ENCODE measurements around the gene TMEM43. TPM values are rescaled to one million over a fixed set of nuclear protein-coding genes. Genes with fewer than 3 reads are reported as not detected.
A peak's percentile ranks its signal among the peaks of the same experiment; 100 is the strongest.
"Not testable (repeated sequence)": the region's sequence is repeated elsewhere in the genome, so short reads cannot be mapped to it uniquely, and the experiment has no call there.

TMEM43 gene
- 10 to 100 TPM; 50.8 to 52.4 TPM for total RNA-seq
- polyA plus RNA-seq = 10 to 100 TPM; 45.6 to 65.0 (median 56.0) TPM
- 47.2 to 128 (median 82.9) reads per million in 6 experiments for total RNA-seq

DNA sequence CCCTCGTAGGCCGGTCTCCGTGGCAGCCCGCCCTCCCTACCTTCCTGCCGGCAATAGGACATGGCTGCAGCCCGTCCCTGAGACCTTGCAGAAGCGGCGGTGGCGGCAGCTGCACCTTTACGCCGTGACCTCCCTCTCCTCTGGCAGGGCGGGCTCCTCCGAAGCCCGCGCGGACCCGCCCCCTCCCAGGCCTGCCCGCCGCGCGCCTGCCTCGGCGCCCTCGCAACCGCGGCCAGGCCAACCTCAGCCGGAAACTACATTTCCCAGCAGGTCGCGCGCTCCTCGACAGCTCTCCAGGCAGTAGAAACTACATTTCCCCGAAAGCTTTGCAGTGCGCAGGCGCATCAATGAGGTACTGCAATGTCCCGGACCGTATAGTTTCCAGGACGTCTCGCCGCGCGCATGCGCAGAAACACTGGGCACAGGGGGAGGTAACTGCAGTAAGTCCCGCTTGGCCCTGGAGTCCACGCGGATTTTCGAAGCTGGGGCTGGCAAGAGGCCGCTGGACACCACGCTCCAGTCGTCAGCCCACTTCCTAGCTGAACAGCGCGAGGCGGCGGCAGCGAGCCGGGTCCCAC lies at the start of gene TMEM43, which contains the start of gene CHCHD4:
TMEM43 (plus strand) TSS at position 438 of the 578 bp plus-strand sequence. CDS start 142 bp downstream, outside the sequence.
CHCHD4 (minus strand) TSS at position 256 of the 578 bp plus-strand sequence; CDS start at position 62, 194 bp downstream.
- Mint-ChIP-seq H3K27me3 (no peaks in the 10 kb centered on the region), H3K27ac (peak within 1 kb of the TSS; percentile 87 to 98 (median 96)), H3K9me3 (no peaks in the 10 kb centered on the region), H3K4me3 (peak within 1 kb of the TSS; percentile 92 to 97 (median 95)), H3K4me1 (peaks cover 37 to 76% (median 64%) of the 10 kb centered on the region in 4 donors), H3K36me3 (peaks cover 0 to 37% (median 11%) of the 10 kb centered on the region in 3 donors)
- POLR2A ChIA-PET = interaction anchor here (0.9 to 7.7 kb wide), 16 partner anchors 8 to 1283 kb away, joined by 3 to 124 read pairs (median 4); partner anchors contain the start of genes CCDC174, LSM3, RPL32 and XPC
- DNase-seq (peak; percentile 96 to 100 (median 98)), ATAC-seq (peak; percentile 88 to 92)

GRCh38 chr3:14075233-14075632 lies 49.6 kb upstream of the TMEM43 start:
- H3K4me1 Mint-ChIP-seq, H3K27ac Mint-ChIP-seq, DNase-seq, ATAC-seq, H3K36me3 Mint-ChIP-seq, POLR2A ChIA-PET, H3K4me3 Mint-ChIP-seq: not testable (repeated sequence)
- H3K9me3 Mint-ChIP-seq = peaks cover 0 to 20% (median 7%) of the 10 kb centered on the region in 9 donors
- H3K27me3 Mint-ChIP-seq = peaks cover 0 to 19% (median 3%) of the 10 kb centered on the region in 5 donors

DNA sequence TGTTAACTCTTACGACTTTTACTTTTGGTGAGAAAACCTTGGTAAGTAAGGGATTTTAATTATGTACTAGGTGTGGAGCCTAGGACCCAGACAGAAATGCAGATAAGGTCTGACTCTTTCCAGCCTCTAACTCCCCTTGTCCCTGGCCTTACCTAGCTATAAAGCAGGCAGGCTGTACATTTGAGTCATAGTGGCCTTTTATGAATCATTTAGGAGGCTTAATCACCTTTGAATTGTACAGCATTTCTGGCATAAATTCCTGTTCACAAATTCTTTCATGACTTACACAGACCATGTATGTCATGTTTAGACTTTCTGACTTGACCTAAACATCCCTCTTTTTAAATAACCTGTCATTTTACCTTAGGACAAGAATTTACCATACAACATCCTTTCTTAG lies 47.5 kb upstream of the TMEM43 start:
- Mint-ChIP-seq H3K36me3 (peaks cover 0 to 9% (median 6%) of the 10 kb centered on the region in 3 donors), H3K9me3 (peaks cover 0 to 16% (median 7%) of the 10 kb centered on the region in 9 donors), H3K27ac (no peak overlapping the region), H3K4me3 (no peak overlapping the region), H3K4me1 (peaks cover 0 to under 1% (median 0%) of the 10 kb centered on the region in 4 donors), H3K27me3 (peaks cover 0 to 11% (median 3%) of the 10 kb centered on the region in 5 donors)
- DNase-seq (no peak), ATAC-seq (no peak)
- POLR2A ChIA-PET = no interaction called here

DNA sequence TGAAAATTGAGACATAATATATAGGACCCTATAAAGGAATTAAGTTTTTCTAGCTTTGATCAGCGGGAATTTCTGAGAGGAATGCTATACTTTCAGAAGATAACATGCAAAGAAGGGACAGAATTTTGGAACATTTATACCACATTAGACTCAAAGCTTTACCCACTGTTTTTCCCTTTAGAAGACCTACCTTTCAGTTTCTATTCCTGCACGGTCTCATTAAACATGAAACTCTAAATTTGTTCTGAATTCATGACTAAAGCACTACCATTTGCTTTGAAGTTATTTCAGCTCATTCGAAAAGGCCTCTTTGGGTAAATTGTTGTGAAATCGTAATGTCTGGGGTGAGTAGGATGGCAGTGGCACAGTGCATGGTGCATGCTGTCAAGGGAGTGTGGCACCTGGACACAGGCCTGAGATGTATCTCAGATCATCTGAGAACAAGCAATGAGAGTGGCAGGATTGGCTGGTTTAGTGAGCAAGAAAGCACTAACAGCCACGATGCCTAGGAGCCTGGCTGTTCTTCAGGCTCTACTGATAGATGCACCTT lies 42.7 kb upstream of the TMEM43 start:
- Mint-ChIP-seq H3K9me3 (peaks cover 1 to 22% (median 7%) of the 10 kb centered on the region in 9 donors), H3K27me3 (peaks cover 2 to 11% (median 6%) of the 10 kb centered on the region in 5 donors), H3K4me1 (peaks cover 0 to 2% (median 0%) of the 10 kb centered on the region in 4 donors), H3K4me3 (no peak overlapping the region), H3K36me3 (peaks cover 0 to 15% (median 7%) of the 10 kb centered on the region in 3 donors), H3K27ac (no peak overlapping the region)
- no peak for DNase-seq
- POLR2A ChIA-PET = no interaction called here
- ATAC-seq = no peak

DNA sequence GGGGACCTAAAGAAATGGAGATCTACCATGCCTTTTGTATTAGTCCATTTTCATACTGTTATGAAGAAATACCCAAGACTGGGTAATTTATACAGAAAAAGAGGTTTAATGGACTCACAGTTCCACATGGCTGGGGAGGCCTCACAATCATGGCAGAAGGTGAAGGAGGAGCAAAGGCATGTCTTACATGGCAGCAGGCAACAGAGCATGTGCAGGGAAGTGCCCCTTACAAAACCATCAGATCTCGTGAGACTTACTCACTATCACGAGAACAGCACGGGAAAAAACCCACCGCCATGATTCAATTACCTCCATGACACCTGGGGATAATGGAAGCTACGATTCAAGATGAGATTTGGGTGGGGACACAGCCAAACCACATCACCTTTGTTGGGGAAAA lies 37.4 kb upstream of the TMEM43 start:
- H3K4me3 Mint-ChIP-seq, H3K27ac Mint-ChIP-seq, H3K4me1 Mint-ChIP-seq, ATAC-seq, DNase-seq, POLR2A ChIA-PET: not testable (repeated sequence)
- Mint-ChIP-seq H3K9me3 (peaks cover 3 to 27% (median 21%) of the 10 kb centered on the region in 9 donors), H3K36me3 (peaks cover 0 to 26% (median 9%) of the 10 kb centered on the region in 3 donors), H3K27me3 (peaks cover 13 to 45% (median 17%) of the 10 kb centered on the region in 5 donors)

DNA sequence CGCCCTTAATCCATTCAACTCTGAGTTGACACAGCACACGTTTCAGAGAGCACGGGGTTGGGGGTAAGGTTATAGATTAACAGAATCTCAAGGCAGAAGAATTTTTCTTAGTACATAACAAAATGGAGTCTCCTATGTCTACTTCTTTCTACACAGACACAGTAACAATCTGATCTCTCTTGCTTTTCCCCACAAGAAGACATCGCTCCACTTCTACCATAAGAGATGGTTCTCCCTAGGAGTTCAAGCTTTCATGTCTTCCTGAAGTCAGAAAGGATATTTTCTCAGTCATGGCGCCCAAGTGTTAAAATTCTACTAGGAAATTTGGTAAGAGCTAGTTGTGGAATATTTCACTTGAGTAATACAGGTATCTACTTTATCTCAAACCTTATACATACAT lies 32.9 kb upstream of the TMEM43 start:
- H3K4me1 Mint-ChIP-seq, ATAC-seq, DNase-seq, POLR2A ChIA-PET, H3K4me3 Mint-ChIP-seq, H3K27ac Mint-ChIP-seq: not testable (repeated sequence)
- peaks cover 20 to 56% (median 25%) of the 10 kb centered on the region in 5 donors for H3K27me3 Mint-ChIP-seq
- peaks cover 3 to 22% (median 16%) of the 10 kb centered on the region in 9 donors for H3K9me3 Mint-ChIP-seq
- peaks cover 0 to 23% (median 8%) of the 10 kb centered on the region in 3 donors for H3K36me3 Mint-ChIP-seq

DNA sequence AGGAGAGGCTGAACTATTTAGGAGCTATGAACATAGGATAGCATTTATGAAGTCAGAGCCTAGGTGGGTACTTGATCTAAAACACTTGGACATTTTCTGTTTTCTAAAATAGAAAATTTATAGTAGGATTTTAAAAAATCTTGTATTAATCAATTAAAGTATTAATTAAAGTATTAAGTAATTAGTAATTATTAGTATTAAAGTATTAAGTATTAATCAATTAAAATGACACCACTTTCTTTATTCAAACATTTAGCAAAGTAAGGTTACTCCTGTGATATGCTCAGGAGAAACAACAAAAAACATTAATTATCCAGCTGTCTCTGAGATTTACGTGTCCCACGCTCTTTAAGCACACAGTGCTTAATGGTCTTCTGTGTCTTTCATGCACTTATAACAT lies 32.4 kb upstream of the TMEM43 start:
- Mint-ChIP-seq H3K27me3 (peaks cover 22 to 53% (median 26%) of the 10 kb centered on the region in 5 donors), H3K4me1 (no peaks in the 10 kb centered on the region), H3K4me3 (no peak overlapping the region), H3K36me3 (peaks cover 0 to 21% (median 7%) of the 10 kb centered on the region in 3 donors), H3K9me3 (peaks cover 3 to 21% (median 14%) of the 10 kb centered on the region in 9 donors), H3K27ac (no peak overlapping the region)
- DNase-seq = no peak
- POLR2A ChIA-PET = no interaction called here
- ATAC-seq = no peak

DNA sequence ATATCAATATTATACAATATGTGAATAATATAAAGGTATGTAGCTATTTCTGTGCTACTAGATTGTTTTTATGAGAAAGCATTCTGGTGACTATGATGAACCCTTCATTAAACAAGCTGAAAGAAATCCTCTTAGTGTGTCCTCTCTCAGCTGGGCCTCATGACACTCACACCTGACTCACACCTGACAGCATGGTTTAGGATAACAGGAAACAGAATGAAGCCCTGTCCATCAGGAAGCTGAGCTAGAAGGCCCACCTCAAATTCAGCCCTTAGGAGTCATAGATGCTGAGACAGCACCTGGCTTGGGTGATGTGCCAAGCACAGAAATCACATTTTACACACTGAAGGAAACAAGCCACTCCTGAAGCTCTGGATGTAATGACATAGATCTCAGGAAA lies 31.0 kb upstream of the TMEM43 start:
- POLR2A ChIA-PET = no interaction called here
- DNase-seq (no peak), ATAC-seq (no peak)
- H3K27ac Mint-ChIP-seq = no peak overlapping the region
- H3K4me1 Mint-ChIP-seq = no peaks in the 10 kb centered on the region
- no peak overlapping the region for H3K4me3 Mint-ChIP-seq
- H3K27me3 Mint-ChIP-seq = peaks cover 19 to 42% (median 32%) of the 10 kb centered on the region in 5 donors
- peaks cover 0 to 16% (median 4%) of the 10 kb centered on the region in 3 donors for H3K36me3 Mint-ChIP-seq
- peaks cover 5 to 17% (median 9%) of the 10 kb centered on the region in 9 donors for H3K9me3 Mint-ChIP-seq

DNA sequence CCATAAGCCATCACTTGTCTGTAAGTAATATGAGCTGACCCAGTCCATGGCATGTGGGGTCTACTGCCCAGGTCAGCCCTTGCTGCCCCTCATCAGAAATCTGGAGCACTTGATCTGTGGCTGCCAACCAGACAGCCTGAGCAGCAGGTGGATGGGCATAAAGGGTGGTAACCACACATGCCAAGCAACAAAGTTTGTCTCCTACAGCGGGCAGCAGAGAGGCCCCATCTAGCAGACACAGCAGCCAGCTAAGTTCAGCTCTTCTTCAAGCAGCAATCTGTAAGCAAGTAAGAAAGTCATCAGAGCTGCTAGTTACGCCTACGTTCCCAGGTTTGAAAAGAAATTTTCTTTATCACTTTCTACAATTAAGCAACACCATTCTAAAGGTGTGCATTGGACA lies 28.1 kb upstream of the TMEM43 start:
- POLR2A ChIA-PET = no interaction called here
- Mint-ChIP-seq H3K27me3 (peaks cover 18 to 25% (median 22%) of the 10 kb centered on the region in 5 donors), H3K4me3 (no peak overlapping the region)

GRCh38 chr3:14097616-14098391 lies 27.0 kb upstream of the TMEM43 start:
- Mint-ChIP-seq H3K4me3 (no peak overlapping the region), H3K4me1 (no peaks in the 10 kb centered on the region), H3K36me3 (peaks cover 0 to 12% (median 7%) of the 10 kb centered on the region in 3 donors), H3K9me3 (peaks cover 5 to 13% (median 8%) of the 10 kb centered on the region in 9 donors), H3K27ac (no peak overlapping the region), H3K27me3 (peaks cover 18 to 28% (median 21%) of the 10 kb centered on the region in 5 donors)
- DNase-seq (no peak), ATAC-seq (no peak)
- POLR2A ChIA-PET = no interaction called here

More for the DNA sequence above, 28.1 kb upstream of the TMEM43 start:
- Mint-ChIP-seq H3K36me3 (peaks cover 0 to 12% (median 7%) of the 10 kb centered on the region in 3 donors), H3K27ac (no peak overlapping the region), H3K9me3 (peaks cover 5 to 13% (median 8%) of the 10 kb centered on the region in 9 donors), H3K4me1 (no peaks in the 10 kb centered on the region)
- no peak for DNase-seq
- ATAC-seq = no peak

- Mint-ChIP-seq H3K36me3 (peaks cover 4 to 38% (median 22%) of the 10 kb centered on the region in 3 donors), H3K27ac (peak overlapping the region in 1 of 10 donors; percentile 40)
- DNase-seq, H3K4me1 Mint-ChIP-seq, ATAC-seq, H3K27me3 Mint-ChIP-seq, POLR2A ChIA-PET, H3K4me3 Mint-ChIP-seq, H3K9me3 Mint-ChIP-seq: not testable (repeated sequence)
Observed at GRCh38 chr3:14109821-14110220, 15.0 kb upstream of the TMEM43 start.

DNA sequence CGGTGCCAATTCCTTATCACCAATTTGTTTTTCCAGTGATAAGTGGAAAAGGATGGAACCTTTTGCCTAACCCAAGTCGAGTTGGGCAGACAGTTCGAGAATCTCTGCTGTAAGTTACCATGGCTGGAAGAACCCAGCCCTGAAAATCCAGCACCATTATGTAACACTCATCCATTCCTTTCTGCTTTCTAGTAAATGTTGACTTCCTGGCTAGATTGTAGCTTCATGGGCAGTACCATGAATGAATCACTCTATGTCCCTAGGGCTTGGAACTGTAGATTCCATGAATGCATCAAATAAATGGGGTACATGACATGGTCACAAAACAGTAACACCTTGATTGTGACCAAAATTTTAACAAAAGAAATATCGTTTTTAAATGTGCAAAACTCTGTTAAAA lies 14.2 kb upstream of the TMEM43 start:
- Mint-ChIP-seq H3K36me3 (peaks cover 4 to 47% (median 28%) of the 10 kb centered on the region in 3 donors), H3K9me3 (no peaks in the 10 kb centered on the region), H3K4me3 (no peak overlapping the region), H3K27ac (no peak overlapping the region), H3K4me1 (peaks cover 0 to 6% (median 0%) of the 10 kb centered on the region in 4 donors), H3K27me3 (no peaks in the 10 kb centered on the region)
- POLR2A ChIA-PET = no interaction called here
- ATAC-seq (no peak), DNase-seq (no peak)
